Measurements from ENCODE around the gene RPP25L.
A peak's percentile ranks its signal among the peaks of the same experiment; 100 is the strongest.

DNA sequence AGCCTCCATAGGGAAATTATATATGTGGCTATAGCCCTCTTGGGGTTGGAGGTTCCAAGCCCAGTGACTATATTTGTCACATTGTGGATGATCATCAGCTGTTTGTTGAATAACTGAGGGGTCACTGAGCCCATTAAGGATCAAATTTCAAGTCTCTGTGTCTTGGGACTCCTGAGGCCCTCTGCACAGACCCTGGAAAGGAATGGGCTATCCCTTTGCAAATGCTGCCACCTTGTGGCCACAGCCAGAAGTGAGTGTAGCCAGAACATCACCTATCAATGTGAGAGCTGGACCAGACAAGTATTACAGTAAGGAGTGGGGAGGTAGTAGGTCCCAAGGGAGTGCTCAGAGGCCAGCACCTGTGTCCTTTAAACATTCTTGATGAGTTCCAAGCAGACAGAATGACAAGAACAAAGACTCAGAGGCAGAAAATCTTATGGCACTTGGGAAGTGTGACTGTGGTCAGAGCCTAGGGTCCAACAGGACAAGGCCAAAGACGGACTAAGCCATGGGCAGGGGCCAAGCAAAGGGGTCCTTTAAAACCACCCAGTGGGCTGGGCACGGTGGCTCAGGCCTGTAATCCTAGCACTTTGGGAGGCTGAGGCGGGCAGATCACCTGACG, 8.2 kb downstream of the RPP25L start:
- TF ChIP-seq CTCF (IDR thresholded peaks at IDR 0.05; ENCODE audit: low read depth, low read length, poor library complexity, severe bottlenecking) (peak; percentile 96), EZH2phosphoT487 (IDR thresholded peaks at IDR 0.05; ENCODE audit: borderline replicate concordance, low read length) (no peak)
